ENCODE results near the gene LARP4B.

Gene LARP4B

GRCh38 chr10:804787-805619 is 126.5 kb downstream of the LARP4B start:
- no peak for DNase-seq

DNA sequence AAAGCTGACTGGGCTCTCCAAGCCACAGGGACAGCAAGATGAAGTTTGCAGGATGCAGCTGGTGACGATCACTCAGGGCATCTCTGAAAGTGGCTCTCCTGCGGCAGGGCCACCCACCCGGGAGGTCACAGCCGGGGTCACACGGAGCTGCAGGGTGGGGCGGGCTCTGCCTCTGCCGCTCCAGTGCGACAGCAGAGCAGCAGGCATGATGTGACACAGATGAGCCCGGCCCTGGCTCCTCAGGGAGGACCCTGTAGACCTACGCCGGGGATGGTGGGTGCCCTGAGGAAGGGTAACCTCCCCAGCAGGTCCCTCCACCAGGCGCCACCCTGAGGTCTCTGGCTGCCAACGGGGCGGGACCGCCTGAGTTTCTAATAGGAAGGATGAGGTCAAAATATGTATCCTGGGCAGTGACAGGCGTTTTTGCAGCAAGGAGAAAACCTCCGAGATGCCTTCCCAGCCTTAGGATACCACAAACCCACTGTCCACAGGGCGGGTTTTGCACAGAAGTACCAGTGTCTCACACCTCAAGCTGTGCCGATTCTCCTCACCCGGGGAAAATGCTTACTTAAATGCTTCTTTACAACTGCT is 127.2 kb downstream of the LARP4B start:
- no peak for DNase-seq

DNA sequence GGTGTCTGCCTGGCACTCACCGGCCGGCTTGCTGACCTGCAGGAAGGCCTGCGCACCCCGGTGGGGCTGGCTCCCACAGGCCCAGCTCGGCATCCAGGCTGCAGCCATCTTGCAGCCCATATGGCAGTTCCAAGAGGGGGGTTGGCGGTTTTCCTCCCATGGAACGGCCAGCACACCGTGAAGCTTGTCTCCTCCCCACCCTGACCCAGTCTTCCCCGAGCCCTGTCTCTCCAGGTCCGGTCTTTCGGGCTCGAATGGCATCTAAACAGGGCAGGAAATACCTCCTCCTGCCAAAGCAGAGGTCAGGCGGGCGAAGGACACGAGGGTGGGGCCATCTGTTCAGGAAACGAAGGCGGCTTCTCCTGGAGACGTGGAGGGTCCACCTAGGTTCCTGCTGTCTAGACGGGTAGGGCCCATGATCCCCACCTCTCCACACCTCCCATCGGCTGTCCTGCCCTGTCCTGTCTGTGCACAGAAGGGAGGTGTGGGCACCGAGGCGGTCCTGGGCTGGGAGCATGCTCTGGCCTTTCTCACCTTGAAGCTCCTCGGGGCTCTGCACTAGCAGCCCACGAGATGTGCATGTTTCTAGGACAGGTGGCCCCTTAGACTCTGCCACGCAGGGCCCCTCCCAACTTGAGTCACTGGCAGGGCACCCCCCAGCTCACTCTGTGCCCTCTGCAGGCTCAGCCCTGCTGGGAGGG is 128.3 kb downstream of the LARP4B start:
- DNase-seq: no peak

DNA sequence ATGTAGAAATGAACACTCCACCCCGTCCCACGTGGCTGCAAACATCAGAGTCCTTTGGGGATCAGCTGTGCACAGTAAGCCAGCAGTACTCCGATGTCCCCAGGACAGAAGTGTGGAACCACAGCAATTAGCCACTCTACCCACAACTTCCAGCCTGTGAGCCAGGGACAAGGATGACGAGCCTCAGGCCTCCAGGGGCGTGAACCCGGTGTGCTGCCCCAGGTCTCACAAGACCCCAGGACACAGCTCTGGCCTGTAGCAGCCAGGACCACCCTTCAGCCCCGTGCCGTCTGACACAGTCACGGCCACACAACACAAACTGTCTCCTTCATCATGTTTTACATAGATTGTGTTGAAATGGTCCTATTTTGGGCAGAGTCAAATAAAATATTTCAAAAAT is 129.0 kb downstream of the LARP4B start:
- no peak for DNase-seq

- DNase-seq: no peak
Observed at GRCh38 chr10:797179-797578, 134.3 kb downstream of the LARP4B start.

GRCh38 chr10:796233-796632 is 135.3 kb downstream of the LARP4B start:
- DNase-seq: no peak

DNA sequence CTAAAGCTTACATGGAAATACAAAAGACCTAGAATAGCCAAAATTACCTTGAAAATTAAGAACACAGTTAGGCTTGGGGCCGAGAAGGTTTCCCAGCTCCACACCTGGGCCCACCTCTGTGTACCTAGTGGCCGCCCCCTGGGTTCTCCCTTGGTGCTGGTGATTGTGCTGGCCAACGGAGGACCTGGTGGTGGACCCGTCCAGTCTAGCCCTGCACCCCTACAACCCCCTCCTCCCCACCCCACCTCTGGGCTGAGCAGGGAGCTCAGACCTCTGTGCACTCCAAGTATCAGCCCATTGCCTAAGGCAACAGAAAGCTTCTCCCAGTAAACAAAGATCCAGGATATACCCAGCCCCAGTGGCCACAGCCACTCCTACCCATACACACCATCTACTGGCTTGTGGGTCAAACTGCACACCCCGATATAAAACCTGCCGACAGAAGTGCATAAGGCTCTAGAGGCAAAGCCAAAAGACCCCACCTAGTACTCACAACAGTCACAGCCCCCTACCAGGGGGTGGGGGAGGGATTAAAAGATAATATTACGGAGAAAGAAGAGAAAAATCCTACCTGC is 137.0 kb downstream of the LARP4B start:
- DNase-seq: peak; percentile 2

GRCh38 chr10:792792-793100 is 138.8 kb downstream of the LARP4B start:
- no peak for DNase-seq

DNA sequence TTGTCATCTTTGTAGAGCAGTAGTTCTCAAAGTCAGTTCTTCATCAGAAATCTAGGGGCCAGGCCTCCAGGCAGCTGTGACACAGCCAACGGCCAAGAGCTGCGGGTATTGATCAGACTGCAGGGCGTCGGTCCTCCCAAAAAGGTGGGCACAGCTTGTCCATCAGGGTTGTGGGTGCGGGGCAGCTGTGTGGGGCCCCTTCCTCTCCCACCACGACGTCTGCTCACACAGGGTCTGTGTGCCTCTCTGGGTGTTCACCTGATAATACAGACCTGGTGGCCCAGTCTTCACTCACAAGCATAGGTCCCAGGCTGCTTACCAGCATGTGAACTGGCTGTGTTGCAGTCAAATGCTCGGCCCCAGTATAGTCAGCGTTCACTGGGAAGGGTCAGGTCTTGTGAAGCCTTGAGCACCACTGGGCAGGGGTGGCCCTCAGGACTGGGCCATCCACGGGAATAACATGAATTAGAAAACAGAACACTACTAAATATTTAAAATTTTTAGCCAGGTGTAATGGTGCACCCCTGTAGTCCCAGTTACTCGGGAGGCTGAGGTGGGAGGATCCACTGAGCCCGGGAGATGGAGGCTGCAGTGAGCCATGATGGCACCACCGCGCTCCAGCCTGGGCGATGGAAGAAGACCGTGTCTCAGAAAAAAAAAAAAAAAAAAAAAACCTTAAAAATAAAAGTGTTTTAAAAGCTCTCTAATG is 139.3 kb downstream of the LARP4B start:
- no peak for DNase-seq

DNA sequence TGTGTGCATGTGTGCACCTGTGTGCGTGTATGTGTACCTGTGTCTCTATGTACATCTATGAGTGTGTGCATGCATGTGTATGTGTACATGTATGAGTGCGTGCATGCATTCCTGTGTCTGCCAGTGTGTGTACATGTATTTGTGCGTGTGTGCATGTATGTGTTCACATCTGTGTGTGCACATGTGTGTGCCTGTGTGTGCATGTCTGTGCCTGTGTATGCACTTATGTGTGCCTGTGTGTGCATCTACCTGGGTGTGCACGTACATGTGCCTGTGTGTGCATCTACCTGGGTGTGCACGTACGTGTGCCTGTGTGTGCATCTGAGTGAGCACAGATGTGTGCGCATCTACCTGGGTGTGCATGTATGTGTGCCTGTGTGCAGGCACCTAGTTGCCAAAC is 139.9 kb downstream of the LARP4B start:
- no peak for DNase-seq

DNA sequence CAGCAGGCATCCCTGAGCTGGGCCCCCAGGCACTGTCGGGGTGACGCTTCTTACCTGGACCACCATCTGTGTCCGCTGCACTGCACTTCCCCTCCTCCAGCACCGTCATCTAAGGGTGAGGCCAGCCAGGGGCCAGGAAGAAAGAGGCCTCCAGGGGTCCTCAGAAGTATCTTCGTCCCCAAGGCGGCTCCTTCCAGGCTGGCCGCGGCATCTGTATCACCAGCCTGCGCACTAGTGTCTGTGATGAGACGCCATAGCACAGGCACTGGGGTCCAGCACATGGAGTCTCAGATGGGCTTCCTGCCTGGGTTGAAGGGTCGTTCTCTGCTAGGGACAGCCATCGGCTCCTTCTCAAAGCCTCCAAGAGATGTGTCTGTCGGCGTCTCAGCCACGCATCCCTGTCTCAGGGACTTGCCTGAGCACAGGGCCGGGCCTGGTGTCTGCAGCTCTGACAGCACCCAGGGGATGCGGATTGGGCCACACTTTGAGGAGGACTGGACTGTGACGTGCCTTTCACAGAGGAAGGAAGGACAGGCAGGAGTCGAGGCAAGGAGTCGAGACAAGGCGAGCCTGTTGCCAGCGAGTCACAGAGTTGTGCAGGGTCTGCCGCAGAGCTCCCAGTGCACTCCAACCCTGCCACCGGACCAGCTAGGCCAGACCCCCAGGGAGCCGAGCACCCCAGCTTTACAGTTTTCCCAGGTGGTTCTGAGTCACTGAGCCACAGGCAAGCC is 140.5 kb downstream of the LARP4B start:
- DNase-seq: no peak

DNA sequence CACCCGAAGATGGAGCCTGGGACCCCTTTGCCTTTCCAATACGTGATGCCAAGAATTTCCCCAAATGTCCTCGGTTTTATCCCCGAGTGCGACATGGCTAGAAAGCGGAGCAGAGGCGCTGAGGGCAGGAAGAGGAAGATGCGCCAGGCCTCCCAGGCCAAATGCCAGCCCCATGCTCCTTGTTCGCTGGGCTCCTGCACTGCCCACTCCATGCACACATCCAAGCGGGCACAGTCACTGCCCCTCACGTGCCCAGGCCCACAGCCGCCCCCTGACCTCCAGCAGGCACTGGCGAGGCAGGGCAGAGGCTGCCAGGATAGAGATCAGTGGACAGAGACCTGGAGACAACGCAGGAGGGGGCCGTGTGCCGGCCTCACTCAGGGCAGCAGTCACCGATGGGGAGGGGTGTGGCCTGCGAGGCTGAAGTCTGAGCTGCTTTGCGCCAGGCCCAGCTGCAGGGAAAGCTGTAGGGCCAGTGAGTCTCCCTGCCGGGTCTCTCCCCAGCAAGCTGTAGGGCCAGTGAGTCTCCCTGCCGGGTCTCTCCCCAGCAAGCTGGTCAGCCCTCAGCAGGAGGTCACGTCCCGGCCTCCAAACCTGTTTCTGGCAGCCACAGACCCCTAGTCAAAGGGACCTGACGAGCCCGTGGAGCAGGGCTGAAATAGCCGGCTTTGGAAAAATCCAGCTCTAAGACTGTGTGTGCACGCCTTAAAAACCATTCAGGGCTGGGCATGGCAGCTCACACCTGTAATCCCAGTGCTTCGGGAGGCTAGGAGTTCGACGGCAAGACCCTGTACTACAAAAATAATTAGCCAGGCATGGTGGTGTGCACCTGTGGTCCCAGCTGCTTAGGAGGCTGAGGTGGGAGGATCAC is 141.4 kb downstream of the LARP4B start:
- peak; percentile 0 for DNase-seq

- peak; percentile 20 for DNase-seq
Observed at GRCh38 chr10:788796-789748, 142.4 kb downstream of the LARP4B start.

DNA sequence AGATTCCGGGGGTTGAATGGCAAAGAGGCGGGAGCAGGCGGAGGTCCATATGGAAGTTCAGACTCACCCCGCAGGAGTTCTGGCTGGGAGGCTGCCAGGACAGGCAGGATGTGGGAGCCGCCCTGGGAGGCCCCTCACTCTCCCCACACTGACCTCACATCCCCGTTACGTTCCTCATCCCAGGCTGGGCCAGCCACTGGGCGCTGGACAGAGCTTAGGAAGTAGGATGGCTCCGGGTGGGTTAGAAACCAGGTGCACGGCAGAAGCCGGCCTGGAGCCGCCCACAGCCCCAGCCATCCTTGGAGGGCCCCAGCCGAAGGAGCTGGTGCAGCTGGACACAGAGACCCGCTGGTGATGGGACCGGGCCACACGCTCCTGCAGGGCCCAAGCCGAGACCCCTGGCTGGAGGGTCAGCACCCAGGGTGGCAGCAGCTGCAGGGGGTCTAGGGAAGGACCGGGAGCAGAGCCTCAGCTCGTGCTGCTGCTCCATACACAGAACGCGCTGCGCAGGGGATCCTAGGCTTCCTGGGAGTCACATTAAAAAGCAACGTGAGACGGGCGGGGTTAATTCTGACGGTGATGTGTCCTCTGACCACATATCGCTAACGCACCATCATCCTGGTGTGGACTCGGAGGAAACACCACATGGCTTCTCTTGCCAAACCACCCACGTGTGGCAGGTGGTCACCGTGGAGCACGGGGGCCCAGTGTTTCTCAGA is 143.4 kb downstream of the LARP4B start:
- no peak for DNase-seq

GRCh38 chr10:786633-787474 is 144.7 kb downstream of the LARP4B start:
- DNase-seq: no peak

GRCh38 chr10:785861-786214 is 145.7 kb downstream of the LARP4B start:
- no peak for DNase-seq

DNA sequence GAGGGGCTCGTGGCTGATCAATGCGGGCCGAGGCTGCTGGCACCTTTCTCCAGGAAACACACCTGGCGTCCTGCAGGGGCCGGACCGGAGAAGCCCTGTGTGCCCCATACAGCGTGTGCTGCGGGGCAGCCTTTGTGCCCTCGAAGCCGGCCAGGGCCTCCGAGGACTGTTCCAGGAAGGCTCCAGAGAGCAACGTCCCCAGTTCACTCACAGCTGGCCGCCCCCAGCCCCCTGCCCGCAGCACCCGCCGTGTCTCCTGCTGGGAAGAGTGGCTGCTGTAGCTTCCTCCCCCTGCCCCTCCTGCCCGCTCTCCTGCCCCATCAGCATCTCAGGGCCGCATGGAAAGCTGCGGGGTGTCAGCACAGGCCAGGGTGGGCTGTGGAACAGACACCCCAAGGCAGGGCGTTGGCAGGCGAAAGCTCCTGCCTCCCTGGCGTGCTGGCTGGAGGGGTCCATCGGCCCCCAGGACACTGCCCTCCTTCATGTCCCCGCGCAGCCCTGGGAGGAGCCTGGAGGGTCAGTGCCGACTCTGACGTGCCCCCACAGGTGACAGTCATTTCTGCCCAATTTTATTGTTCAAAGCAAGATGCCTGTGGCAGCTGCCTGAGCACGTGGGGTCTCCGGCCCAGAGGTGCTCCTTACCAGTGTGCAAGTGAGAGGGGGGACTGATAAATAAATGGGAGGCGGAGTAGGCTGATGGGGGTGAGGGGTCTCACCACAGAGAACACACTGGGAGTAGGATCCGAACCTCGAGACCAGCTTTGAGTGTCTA is 146.2 kb downstream of the LARP4B start:
- no peak for DNase-seq

All from NCI-H526 treated with DMSO at 0.1 percent for 48 hours (cell line).